ENCODE data around the gene AQP7.
"Not testable (repeated sequence)": the region's sequence is repeated elsewhere in the genome, so short reads cannot be mapped to it uniquely, and the experiment has no call there.

Gene AQP7

GRCh38 chr9:33366979-33367480, 35.3 kb downstream of the AQP7 start (continued):
- TF ChIP-seq PRDM2 (tag by site-specific recombination; IDR thresholded peaks at IDR 0.05; ENCODE audit: borderline replicate concordance) (no peak), ZNF26 (tag by site-specific recombination; IDR thresholded peaks at IDR 0.05) (no peak), PBX3 (CRISPR knock-in tag; IDR thresholded peaks at IDR 0.05) (no peak), GLIS1 (tag by site-specific recombination; IDR thresholded peaks at IDR 0.05) (no peak), HOXD13 (CRISPR knock-in tag; IDR thresholded peaks at IDR 0.05; ENCODE audit: borderline replicate concordance) (no peak), HOXC10 (CRISPR knock-in tag; IDR thresholded peaks at IDR 0.05) (no peak), ZEB2 (tag by site-specific recombination; IDR thresholded peaks at IDR 0.05) (no peak), ZNF670 (tag by site-specific recombination; IDR thresholded peaks at IDR 0.05; ENCODE audit: low read depth) (no peak), ZNF529 (tag by site-specific recombination; IDR thresholded peaks at IDR 0.05; ENCODE audit: insufficient replicate concordance) (no peak), ZNF518A (tag by site-specific recombination; conservative IDR thresholded peaks at IDR 0.05; ENCODE audit: low read depth) (no peak), ZNF148 (tag by site-specific recombination; IDR thresholded peaks at IDR 0.05; ENCODE audit: borderline replicate concordance) (no peak)

- H3K27ac ChIP-seq (ENCODE audit: extremely low read depth, low read depth, low read length); POLR2A ChIA-PET; H3K4me1 ChIP-seq (ENCODE audit: control insufficient read depth, insufficient read depth, low read length); H3K9me3 ChIP-seq (ENCODE audit: control insufficient read depth, insufficient read depth, low read depth, low read length); H3K4me3 ChIP-seq (ENCODE audit: low read depth, low read length): not testable (repeated sequence)
- CTCF ChIA-PET, result interaction anchor here (3.0 kb wide), 1 partner anchor 11 kb away, joined by 22 read pairs; no protein-coding TSS in a partner anchor
- H3K36me3 ChIP-seq (ENCODE audit: control insufficient read depth in 2 of 2, insufficient read depth in 1 of 2, low read length in 2 of 2), result peaks cover 0 to 59% of the 10 kb centered on the region in 2 experiments
These were observed 37.6 kb downstream of the AQP7 start for GRCh38 chr9:33364814-33365213.

Measured in HEK293 (cell line).